PC-9 (cell line): ENCODE measurements around the gene SFTPA2.

ENCODE experiments used
- EZH2 ChIP-seq: fragments of 200-600 bp; sonication (generic); IDR thresholded peaks from 2 replicates; pipeline ENCODE4 v1.8.0; 2017; ENCODE audit warnings: antibody characterized with exemption, low read depth
- TF ChIP-seq, protein P1 (sequence below): fragments of 200-600 bp; sonication (generic); conservative IDR thresholded peaks from 2 replicates; pipeline ENCODE4 v1.6.1; 2017; ENCODE audit warnings: mixed run types, antibody characterized with exemption, mild to moderate bottlenecking, moderate library complexity

DNA sequence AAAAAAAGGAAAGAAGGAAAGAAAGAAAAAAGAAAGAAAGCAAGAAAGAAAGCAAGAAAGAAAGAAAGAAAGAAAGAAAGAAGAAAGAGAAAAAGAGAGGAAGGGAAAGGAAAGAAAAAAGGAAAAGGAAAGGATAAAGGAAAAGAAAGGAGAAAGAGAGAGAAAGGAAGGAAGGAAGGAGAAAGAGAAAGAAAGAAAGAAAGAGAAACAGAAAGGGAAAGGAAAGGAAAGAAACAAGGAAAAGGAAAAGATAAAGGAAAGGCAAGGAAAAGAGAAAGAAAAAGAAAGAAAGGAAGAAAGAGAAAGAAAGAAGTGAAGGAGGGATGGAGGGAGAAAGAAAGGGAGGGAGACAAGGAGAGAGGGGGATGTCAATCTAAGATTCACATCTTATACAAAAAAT, 20.8 kb upstream of the SFTPA2 start:
- TF ChIP-seq, protein P1, sequence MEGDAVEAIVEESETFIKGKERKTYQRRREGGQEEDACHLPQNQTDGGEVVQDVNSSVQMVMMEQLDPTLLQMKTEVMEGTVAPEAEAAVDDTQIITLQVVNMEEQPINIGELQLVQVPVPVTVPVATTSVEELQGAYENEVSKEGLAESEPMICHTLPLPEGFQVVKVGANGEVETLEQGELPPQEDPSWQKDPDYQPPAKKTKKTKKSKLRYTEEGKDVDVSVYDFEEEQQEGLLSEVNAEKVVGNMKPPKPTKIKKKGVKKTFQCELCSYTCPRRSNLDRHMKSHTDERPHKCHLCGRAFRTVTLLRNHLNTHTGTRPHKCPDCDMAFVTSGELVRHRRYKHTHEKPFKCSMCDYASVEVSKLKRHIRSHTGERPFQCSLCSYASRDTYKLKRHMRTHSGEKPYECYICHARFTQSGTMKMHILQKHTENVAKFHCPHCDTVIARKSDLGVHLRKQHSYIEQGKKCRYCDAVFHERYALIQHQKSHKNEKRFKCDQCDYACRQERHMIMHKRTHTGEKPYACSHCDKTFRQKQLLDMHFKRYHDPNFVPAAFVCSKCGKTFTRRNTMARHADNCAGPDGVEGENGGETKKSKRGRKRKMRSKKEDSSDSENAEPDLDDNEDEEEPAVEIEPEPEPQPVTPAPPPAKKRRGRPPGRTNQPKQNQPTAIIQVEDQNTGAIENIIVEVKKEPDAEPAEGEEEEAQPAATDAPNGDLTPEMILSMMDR: no peak
- TF ChIP-seq EZH2: no peak
